Mucosa of descending colon (tissue), 3 donors: ENCODE results near the gene PRKAG1. TPM values are rescaled to one million over a fixed set of nuclear protein-coding genes. Genes with fewer than 3 reads are reported as not detected.

Experiments
- ATAC-seq: fragments of 200-7000 bp; cut with Tn5 transposase; one replicate; pipeline ENCODE4 v1.9.1; 2020; ENCODE audit warnings: mild to moderate bottlenecking, moderate library complexity
- DNase-seq, 3 donors: peaks; one replicate each; pipeline ENCODE4 v3.0.0-alpha.2; 2020
- H3K36me3 ChIP-seq: fragments of 200-600 bp; one replicate; pipeline ENCODE4 v1.8.0; 2021; ENCODE audit warnings: low read depth, mild to moderate bottlenecking
- H3K4me1 ChIP-seq: fragments of 200-600 bp; one replicate; pipeline ENCODE4 v1.8.0; 2021; ENCODE audit warnings: low read depth, mild to moderate bottlenecking
- H3K4me3 ChIP-seq: fragments of 200-600 bp; one replicate; pipeline ENCODE4 v1.8.0; 2021; ENCODE audit warnings: mild to moderate bottlenecking
- H3K9me3 ChIP-seq: fragments of 200-600 bp; one replicate; pipeline ENCODE4 v1.8.0; 2021; ENCODE audit warnings: mild to moderate bottlenecking
- intact Hi-C, 2 donors: fragments of 100-400 bp; cut with DNase I in 1 of 2; cut with micrococcal nuclease in 1 of 2; formaldehyde crosslinking; loops; one replicate each; pipeline versions ENCODE4 v1.11.0 to v1.11.1; 2022; cut with DNase I, micrococcal nuclease
- total RNA-seq, 3 donors: library from RNA; stranded (reverse); fragmentation: NEBNext Ultra II Directional in 2 of 3; extraction: Animal tissue kit (Norgen Biotek cat#: 25700) in 2 of 3; gene quantifications; one replicate each; pipeline versions ENCODE4 v1.2.1 to v1.2.4, GENCODE V29; 2021 to 2023
- TF ChIP-seq, protein P1 (sequence below): fragments of 200-600 bp; IDR thresholded peaks from one replicate; pipeline ENCODE4 v1.8.0; 2022; ENCODE audit warnings: antibody characterized with exemption, mild to moderate bottlenecking
- donor health status: DM: no; HTN: no; CAD: no; lungs with moderate emphysema.
- donor health status: DM: no; HTN: no; CAD: no.
- donor health status: DM: no; HTN: yes; CAD: no.

PRKAG1 gene
- total RNA-seq, 3 donors from 2014 or later, result 51.5 to 60.1 (median 52.2) TPM

DNA sequence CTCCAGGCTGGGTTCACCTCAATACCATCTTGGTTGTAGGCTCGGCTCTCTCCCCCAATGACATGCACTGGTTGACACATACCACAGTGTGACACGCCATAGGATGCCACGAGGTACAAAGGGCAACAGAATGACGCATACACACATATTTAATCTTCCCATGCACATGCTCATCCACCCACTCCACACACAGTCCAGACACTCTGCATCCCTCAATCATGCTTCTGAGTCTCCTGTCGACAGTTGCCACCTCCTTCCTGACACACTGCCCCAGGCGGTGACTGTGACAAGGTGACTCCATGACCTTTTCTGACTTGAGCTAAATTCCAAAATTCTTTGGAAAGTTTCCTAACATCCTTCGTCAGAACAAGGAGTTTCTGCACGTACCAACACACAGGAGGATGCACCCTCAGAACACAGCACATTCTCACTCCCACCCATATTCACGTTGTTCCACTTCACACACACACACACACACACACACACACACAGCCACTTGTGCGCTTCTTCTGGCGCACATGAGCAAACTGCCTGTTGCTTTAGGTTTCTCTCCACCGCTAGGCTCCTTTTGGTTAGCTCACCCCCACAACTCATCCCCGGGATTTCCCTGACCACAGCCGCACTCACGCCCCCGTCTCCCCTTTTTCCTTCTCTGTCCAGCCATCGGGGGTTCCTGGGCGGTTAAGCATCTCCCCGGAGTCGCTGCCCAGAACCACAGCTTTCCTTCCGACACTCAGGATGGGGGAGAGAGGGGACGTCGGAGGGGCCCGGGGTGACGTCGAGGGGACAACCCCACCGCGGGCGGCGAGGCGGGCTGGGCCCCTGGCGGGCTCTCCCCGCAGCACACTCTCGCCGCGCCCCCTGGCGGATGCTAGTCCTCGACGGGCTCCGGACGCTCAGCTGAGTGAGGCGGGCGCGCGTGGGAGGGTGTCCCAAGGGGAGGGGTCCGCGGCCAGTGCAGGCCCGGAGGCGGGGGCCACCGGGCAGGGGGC is 41.0 kb downstream of the PRKAG1 start:
- TF ChIP-seq, protein P1, sequence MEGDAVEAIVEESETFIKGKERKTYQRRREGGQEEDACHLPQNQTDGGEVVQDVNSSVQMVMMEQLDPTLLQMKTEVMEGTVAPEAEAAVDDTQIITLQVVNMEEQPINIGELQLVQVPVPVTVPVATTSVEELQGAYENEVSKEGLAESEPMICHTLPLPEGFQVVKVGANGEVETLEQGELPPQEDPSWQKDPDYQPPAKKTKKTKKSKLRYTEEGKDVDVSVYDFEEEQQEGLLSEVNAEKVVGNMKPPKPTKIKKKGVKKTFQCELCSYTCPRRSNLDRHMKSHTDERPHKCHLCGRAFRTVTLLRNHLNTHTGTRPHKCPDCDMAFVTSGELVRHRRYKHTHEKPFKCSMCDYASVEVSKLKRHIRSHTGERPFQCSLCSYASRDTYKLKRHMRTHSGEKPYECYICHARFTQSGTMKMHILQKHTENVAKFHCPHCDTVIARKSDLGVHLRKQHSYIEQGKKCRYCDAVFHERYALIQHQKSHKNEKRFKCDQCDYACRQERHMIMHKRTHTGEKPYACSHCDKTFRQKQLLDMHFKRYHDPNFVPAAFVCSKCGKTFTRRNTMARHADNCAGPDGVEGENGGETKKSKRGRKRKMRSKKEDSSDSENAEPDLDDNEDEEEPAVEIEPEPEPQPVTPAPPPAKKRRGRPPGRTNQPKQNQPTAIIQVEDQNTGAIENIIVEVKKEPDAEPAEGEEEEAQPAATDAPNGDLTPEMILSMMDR, result peak; percentile 62
- Histone ChIP-seq H3K4me3 (no peak overlapping the region), H3K9me3 (no peaks in the 10 kb centered on the region), H3K4me1 (peaks cover 43% of the 10 kb centered on the region), H3K36me3 (no peaks in the 10 kb centered on the region)
- intact Hi-C loops, result no loop called here
- DNase-seq (peak; percentile 78 to 81 (median 80)), ATAC-seq (peak; percentile 67)

DNA sequence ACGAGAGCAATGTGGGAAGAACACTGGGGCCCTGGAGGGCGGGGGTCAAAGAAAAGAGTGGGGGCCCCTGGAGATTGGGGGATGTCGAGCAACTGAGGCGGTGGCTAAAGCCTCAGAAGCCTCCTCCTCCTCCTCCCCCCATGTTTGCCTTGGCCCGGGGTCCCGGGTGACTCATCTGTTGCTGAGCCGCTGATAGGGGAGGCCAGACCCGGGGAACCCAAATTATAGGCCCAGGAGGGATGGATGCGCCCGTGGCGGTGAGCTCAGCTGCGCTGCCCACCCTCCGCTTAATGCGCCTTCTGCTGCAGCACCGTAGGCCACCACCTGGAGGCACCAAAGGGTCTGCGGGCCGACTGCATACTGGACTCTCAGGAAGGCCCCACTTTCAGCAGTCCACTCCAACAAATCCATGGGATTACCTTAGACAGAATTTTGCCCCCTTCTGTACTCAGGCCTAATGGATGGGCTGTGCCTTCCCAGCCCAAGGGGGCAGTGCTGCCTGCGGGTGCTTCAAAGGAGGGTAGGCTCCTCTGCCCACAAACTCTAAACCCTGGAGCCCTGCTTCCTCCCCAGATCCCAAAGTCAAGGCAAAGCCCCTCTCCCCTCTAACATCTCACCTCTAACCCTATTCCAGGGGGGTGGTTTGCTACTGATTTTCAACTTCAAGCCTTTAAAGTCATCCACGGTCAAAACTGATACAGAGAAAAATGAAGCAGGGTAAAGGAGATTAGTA is 44.5 kb downstream of the PRKAG1 start:
- peak; percentile 42 for ATAC-seq
- DNase-seq, result peak; percentile 60 to 71 (median 66)
- Histone ChIP-seq H3K9me3 (no peaks in the 10 kb centered on the region), H3K4me3 (no peak overlapping the region), H3K4me1 (peaks cover 46% of the 10 kb centered on the region), H3K36me3 (no peaks in the 10 kb centered on the region)
- TF ChIP-seq, protein P1, result peak; percentile 71
- intact Hi-C loops, result no loop called here

DNA sequence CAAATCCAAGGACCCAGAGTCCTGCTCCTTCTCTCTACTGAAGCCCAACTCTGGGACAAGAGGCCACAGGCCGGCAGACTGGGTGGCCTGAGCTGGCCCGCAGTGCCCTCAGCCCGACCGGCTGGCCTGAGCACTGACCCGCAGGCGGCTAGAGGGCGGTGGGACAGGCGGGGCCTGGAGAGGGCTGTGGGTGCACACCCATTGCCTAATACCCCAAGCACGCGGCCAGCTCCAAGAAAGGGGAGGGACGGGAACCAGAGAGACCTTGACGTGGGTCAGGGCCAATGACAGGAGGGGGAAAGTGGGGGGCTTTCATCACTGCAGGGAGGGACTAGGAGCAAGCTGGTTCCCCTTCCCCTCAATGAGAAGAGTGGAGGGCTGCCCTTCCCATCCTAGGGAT is 45.0 kb downstream of the PRKAG1 start:
- DNase-seq, result peak in 1 of 3 donors; percentile 67
- intact Hi-C loops, result no loop called here

DNA sequence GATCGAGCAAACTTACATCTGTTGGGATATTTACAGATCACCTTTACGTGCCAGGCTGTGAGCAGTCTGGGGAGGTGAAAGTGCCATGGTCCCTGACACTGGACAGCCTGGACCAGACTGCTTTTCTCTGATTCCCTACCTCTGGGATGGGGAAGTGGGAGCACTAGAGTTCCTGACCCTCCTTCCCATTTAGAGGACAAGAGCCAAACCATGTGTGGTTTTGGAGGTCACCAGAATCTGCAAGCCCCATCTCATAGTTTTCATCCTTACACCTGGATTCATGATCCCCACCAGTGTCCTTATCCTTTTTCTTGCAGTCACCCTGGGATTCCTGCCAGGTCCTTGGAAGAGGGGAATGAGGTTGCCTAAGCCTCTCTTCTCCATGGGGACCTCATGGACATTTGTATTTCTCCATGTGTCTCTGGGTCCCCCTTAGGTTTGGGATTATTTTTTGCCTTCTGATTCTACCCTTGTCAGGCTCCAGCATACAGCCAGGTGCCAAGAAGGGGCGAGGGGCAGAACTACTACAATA is 45.6 kb downstream of the PRKAG1 start:
- H3K4me1 ChIP-seq, result peaks cover 35% of the 10 kb centered on the region
- ATAC-seq, result no peak

More for the DNA sequence above, 45.0 kb downstream of the PRKAG1 start:
- no peaks in the 10 kb centered on the region for H3K9me3 ChIP-seq
- no peak for ATAC-seq
- H3K4me1 ChIP-seq, result peaks cover 40% of the 10 kb centered on the region
- H3K36me3 ChIP-seq, result no peaks in the 10 kb centered on the region
- H3K4me3 ChIP-seq, result no peak overlapping the region
- TF ChIP-seq, protein P1, result no peak

More for the DNA sequence above, 45.6 kb downstream of the PRKAG1 start:
- Histone ChIP-seq H3K36me3 (no peaks in the 10 kb centered on the region), H3K4me3 (no peak overlapping the region), H3K9me3 (no peaks in the 10 kb centered on the region)
- TF ChIP-seq, protein P1, result no peak
- intact Hi-C loops, result no loop called here
- no peak for DNase-seq
